HG03354 (cell line): ENCODE measurements around the gene PKN1.

Experiments
- ATAC-seq: cut with Tn5 transposase; IDR thresholded peaks from one replicate; pipeline ENCODE4 v1.9.1; 2021; ENCODE audit warnings: mild to moderate bottlenecking; ENCODE audit not compliant: unreplicated experiment, poor library complexity, severe bottlenecking

The PKN1 gene

GRCh38 chr19:14477418-14478112, 44.5 kb downstream of the PKN1 start:
- no peak for ATAC-seq

- ATAC-seq: no peak
These were observed 45.0 kb downstream of the PKN1 start for GRCh38 chr19:14478113-14478545.

- no peak for ATAC-seq
These were observed 46.3 kb downstream of the PKN1 start for GRCh38 chr19:14479309-14479974.

- no peak for ATAC-seq
These were observed 47.0 kb downstream of the PKN1 start for GRCh38 chr19:14479975-14480699.

GRCh38 chr19:14480700-14481079, 47.6 kb downstream of the PKN1 start:
- no peak for ATAC-seq

- ATAC-seq: no peak
These were observed 49.3 kb downstream of the PKN1 start for GRCh38 chr19:14482172-14482941.

- ATAC-seq: no peak
These were observed 54.4 kb downstream of the PKN1 start for GRCh38 chr19:14487370-14488125.

GRCh38 chr19:14492756-14493337, 59.7 kb downstream of the PKN1 start:
- ATAC-seq: no peak

GRCh38 chr19:14494411-14494810, 61.3 kb downstream of the PKN1 start:
- ATAC-seq: no peak

GRCh38 chr19:14494910-14495671, 62.0 kb downstream of the PKN1 start:
- no peak for ATAC-seq

GRCh38 chr19:14495672-14496028, 62.5 kb downstream of the PKN1 start:
- ATAC-seq: peak; percentile 18

GRCh38 chr19:14496029-14496833, 63.1 kb downstream of the PKN1 start, which contains the start of gene GIPC1:
TSS of gene GIPC1 (minus strand) at chr19:14496127. CDS start at chr19:14482976, 13,151 bp downstream.
- ATAC-seq: peak; percentile 67

- ATAC-seq: no peak
These were observed 63.7 kb downstream of the PKN1 start for GRCh38 chr19:14496834-14497227.

- no peak for ATAC-seq
These were observed 64.3 kb downstream of the PKN1 start for GRCh38 chr19:14497228-14497921.

GRCh38 chr19:14502334-14503092, 69.4 kb downstream of the PKN1 start:
- no peak for ATAC-seq

GRCh38 chr19:14503285-14503684, 70.2 kb downstream of the PKN1 start:
- ATAC-seq: no peak
